ENCODE measurements around the gene ANP32A.
"Not testable (repeated sequence)": the region's sequence is repeated elsewhere in the genome, so short reads cannot be mapped to it uniquely, and the experiment has no call there.

The ANP32A gene
- 54.2 to 98.5 (median 65.1) reads per million in 4 donors for total RNA-seq

GRCh38 chr15:68820295-68821189 lies at the start of gene ANP32A:
Gene ANP32A, minus strand, starts transcription at chr15:68820895. Its CDS starts 144 bp downstream, at chr15:68820751.
- DNase-seq = peak; percentile 90 to 95 (median 91)

GRCh38 chr15:68868296-68868695 lies 47.6 kb upstream of the ANP32A start:
- DNase-seq = no peak

- DNase-seq = no peak
Observed at GRCh38 chr15:68862415-68862814, 41.7 kb upstream of the ANP32A start.

- not testable (repeated sequence) for DNase-seq
Observed at GRCh38 chr15:68858666-68859065, 38.0 kb upstream of the ANP32A start.

GRCh38 chr15:68857443-68857842 lies 36.7 kb upstream of the ANP32A start:
- DNase-seq = not testable (repeated sequence)

DNA sequence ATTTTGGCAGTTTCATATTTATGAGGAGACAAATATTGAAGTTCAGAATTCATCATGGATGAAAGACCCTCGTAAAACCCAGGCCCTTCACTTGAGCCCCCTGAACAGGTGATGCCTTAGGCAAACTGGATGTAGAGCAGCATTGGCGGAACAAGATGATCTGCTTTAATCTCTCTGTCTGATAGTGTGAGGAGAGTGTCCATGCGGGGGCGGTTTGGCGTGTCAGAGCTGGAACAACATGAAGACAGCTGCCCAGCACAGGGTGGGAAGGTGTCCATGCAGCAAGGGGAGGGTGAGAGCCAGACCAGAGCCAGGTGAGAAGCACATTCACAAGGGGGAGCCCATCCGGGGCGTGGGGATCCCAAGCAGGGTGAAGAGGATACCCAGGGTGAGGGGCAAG lies 31.8 kb upstream of the ANP32A start:
- no peak for DNase-seq

- no peak for DNase-seq
Observed at GRCh38 chr15:68851971-68852370, 31.3 kb upstream of the ANP32A start.

- no peak for DNase-seq
Observed at GRCh38 chr15:68849497-68849896, 28.8 kb upstream of the ANP32A start.

DNA sequence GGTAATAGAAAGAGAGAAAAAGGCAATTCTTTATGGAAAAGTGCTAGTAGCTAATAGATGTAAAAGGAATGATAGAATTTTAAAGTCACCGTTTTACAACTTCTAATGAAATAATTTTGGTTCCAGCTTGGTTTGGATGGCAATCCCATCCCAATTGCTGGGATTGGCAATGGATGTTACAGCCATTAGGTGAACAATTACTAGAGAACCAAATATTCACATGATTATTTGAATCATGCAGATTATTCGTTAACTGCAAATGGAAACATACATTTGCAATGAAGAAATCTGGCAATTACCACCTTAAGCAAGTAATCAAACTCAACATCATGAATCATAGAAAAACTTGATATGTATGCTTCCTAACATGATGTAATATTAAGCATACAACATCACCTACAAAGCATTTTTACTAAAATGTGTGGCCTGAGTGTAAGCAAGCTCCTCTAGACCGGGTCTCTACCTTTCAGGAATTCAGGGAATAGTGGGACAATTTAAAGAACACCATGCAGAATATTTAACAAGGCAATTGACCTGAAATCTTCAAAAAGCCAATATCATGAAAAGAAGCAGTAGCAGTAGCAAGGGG lies 26.2 kb upstream of the ANP32A start:
- DNase-seq = no peak

GRCh38 chr15:68844856-68845550 lies 24.3 kb upstream of the ANP32A start:
- no peak for DNase-seq

- DNase-seq = peak in 1 of 5 donors; percentile 10
Observed at GRCh38 chr15:68843425-68844311, 23.0 kb upstream of the ANP32A start.

GRCh38 chr15:68842958-68843357 lies 22.3 kb upstream of the ANP32A start:
- no peak for DNase-seq

- no peak for DNase-seq
Observed at GRCh38 chr15:68834346-68834745, 13.7 kb upstream of the ANP32A start.

DNA sequence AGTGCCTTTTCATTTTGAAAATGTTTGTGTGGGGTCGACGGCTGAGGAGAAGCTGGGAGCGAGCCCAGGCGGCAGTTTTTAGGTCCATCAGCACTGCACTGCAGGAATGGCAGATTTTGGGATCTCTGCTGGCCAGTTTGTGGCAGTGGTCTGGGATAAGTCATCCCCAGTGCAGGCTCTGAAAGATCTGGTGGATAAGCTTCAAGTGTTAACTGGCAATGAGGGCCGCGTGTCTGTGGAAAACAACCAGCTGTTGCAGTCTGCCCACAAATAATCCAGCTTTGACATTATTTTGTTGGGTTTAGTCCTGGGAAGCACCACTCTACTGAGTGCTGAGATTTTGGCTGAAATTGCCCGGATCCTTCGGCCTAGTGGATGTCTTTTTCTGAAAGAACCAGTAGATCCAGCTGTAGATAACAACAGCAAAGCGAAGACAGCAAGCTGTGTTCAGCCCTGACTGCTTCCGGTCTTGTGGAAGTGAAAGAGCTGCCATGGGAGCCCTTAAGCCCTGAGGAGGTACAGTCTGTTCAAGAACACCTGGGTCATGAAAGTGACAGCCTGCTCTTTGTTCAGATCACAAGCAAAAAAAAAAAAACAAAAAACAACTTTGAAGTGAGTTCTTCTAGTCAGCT lies 13.1 kb upstream of the ANP32A start:
- peak in 1 of 5 donors; percentile 36 for DNase-seq

DNA sequence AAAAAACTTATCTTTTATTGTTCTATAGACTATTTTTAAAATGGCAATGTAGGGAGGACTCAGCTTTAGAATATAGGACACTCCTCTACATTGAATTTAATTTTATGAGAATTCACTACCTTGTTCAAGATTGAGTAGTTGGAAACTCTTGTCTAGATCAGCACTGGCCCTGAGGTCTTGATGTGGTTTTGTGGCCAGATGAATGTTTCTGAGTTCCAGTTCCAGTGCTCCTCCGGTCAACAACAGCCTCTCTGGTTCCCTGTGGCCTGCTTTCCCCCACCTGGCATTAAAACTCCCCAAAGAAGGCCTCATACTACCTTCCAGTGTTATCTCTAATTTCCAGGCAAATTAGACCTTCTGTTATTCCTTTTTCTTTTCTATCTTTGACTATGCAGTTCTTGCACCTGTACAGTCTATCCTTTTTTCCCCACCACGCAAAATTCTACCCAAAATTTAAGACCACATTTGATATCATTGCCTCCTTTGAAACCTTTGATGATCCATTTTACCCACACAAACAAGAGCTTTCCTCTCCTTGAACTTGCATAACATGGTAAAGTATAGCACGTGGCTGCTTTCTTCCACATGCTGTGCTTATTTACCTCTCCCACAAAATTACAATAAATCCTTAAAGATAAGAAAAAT lies 9.6 kb upstream of the ANP32A start:
- DNase-seq = no peak

DNA sequence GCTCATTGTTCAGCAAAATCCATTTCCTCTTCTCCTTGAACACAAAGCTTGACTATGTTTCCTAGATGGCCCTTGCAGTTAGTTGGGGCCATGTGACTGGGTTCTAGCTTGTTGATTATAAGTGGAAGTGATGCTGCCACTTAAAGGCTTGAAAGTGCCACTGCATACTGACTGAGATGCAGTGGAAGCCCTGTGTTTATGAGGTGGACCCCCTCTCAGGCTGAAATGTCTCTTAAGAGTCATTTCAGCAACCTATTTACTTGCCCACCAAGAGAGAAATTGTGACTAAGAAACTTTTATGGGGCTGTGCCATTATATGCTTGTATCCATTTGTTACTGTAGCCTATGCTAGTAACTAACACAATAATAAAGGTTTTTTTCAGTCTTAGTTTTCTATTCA lies 8.4 kb upstream of the ANP32A start:
- peak in 1 of 5 donors; percentile 44 for DNase-seq

DNA sequence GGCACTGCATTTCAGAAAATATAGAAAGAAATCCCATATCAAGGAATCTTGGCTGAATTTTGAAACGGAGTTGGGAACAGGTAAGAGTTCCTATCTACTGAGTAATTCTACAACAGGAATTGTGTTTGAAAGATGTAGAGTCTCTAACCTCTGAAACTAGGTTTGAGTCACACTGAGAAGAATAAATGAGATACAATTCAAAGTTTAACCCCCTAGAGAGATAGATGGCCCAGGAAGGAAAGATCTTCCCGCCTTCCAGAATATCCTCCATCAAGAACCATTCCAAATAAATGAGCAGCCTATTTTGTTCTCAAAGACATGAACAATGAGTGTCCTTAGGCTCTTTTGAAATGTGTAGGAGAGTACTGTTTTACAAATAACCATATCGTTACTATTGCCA lies 2.9 kb upstream of the ANP32A start:
- DNase-seq = no peak

- no peak for DNase-seq
Observed at GRCh38 chr15:68822818-68823217, 2.1 kb upstream of the ANP32A start.

GRCh38 chr15:68821841-68822381 lies 1.2 kb upstream of the ANP32A start:
- peak in 1 of 5 donors; percentile 52 for DNase-seq

DNA sequence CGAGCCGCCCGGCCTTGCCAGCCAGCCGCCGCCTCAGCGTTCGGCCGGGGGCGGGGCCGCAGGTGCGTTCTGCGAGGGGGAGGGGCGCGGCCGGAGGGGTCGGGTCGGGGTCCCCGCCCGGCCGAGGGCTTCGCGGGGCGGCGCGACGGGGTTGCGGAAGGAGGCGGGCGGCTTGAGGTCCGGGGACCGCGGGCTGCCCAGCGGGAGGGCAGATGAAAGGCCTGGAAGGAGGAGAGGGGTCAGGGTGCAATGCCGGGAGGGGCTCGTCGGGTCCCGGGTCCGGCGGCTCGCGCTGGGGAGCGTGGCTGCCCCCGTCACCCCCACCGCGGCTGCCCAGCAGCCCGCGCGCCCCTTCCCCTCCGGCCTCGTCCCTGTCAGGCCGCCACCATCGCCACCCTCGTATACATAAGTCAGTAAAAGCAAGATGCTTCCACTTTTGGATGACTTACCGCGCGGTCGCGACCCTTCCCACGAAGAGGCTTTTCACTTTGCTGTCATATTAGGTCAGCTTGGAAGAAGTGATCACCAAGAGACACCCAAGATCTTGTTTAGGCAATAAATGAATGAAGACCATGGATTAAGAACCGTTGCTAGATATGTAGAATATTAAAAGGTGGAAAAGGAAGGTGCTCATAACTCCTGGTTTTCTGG lies 620 bp upstream of the ANP32A start:
- peak in 1 of 5 donors; percentile 39 for DNase-seq
